ENCODE results near the gene PKDREJ.

Gene PKDREJ

GRCh38 chr22:46251816-46252380 is 11.2 kb downstream of the PKDREJ start:
- Histone ChIP-seq H3K4me1 (ENCODE audit: control insufficient read depth, low read depth, low read length) (peaks cover 4% of the 10 kb centered on the region), H3K9me3 (ENCODE audit: control insufficient read depth, low read depth, low read length) (no peaks in the 10 kb centered on the region), H3K36me3 (ENCODE audit: control insufficient read depth, low read depth, low read length) (no peaks in the 10 kb centered on the region), H3K27me3 (ENCODE audit: control insufficient read depth, insufficient read depth, low read length) (peaks cover 14% of the 10 kb centered on the region), H3K27ac (ENCODE audit: low read length) (no peak overlapping the region), H3K9ac (ENCODE audit: low read length) (no peak overlapping the region), H3K4me3 (ENCODE audit: low read length) (no peak overlapping the region)

GRCh38 chr22:46251266-46251665 is 11.9 kb downstream of the PKDREJ start:
- Histone ChIP-seq H3K4me3 (ENCODE audit: low read length) (peak overlapping the region; percentile 69), H3K4me1 (ENCODE audit: control insufficient read depth, low read depth, low read length) (peaks cover 4% of the 10 kb centered on the region), H3K36me3 (ENCODE audit: control insufficient read depth, low read depth, low read length) (no peaks in the 10 kb centered on the region), H3K9me3 (ENCODE audit: control insufficient read depth, low read depth, low read length) (no peaks in the 10 kb centered on the region), H3K9ac (ENCODE audit: low read length) (peak overlapping the region; percentile 50), H3K27ac (ENCODE audit: low read length) (no peak overlapping the region), H3K27me3 (ENCODE audit: control insufficient read depth, insufficient read depth, low read length) (peaks cover 14% of the 10 kb centered on the region)

GRCh38 chr22:46250783-46251125 is 12.4 kb downstream of the PKDREJ start:
- H3K4me1 ChIP-seq (ENCODE audit: control insufficient read depth, low read depth, low read length): peaks cover 4% of the 10 kb centered on the region
- H3K27ac ChIP-seq (ENCODE audit: low read length): no peak overlapping the region
- no peaks in the 10 kb centered on the region for H3K36me3 ChIP-seq (ENCODE audit: control insufficient read depth, low read depth, low read length)
- H3K4me3 ChIP-seq (ENCODE audit: low read length): peak overlapping the region; percentile 69
- no peaks in the 10 kb centered on the region for H3K9me3 ChIP-seq (ENCODE audit: control insufficient read depth, low read depth, low read length)
- peak overlapping the region; percentile 50 for H3K9ac ChIP-seq (ENCODE audit: low read length)
- H3K27me3 ChIP-seq (ENCODE audit: control insufficient read depth, insufficient read depth, low read length): peaks cover 14% of the 10 kb centered on the region

GRCh38 chr22:46250035-46250782 is 12.9 kb downstream of the PKDREJ start, which contains the start of gene CDPF1:
Gene CDPF1 (minus strand): TSS chr22:46250293. CDS start chr22:46248284, 2,009 bp downstream.
- Histone ChIP-seq H3K9ac (ENCODE audit: low read length) (peak within 1 kb of the TSS; percentile 50), H3K36me3 (ENCODE audit: control insufficient read depth, low read depth, low read length) (no peaks in the 10 kb centered on the region), H3K4me1 (ENCODE audit: control insufficient read depth, low read depth, low read length) (peaks cover 4% of the 10 kb centered on the region), H3K4me3 (ENCODE audit: low read length) (peak within 1 kb of the TSS; percentile 69), H3K27ac (ENCODE audit: low read length) (no peak within 1 kb of the TSS), H3K27me3 (ENCODE audit: control insufficient read depth, insufficient read depth, low read length) (peaks cover 14% of the 10 kb centered on the region), H3K9me3 (ENCODE audit: control insufficient read depth, low read depth, low read length) (no peaks in the 10 kb centered on the region)

DNA sequence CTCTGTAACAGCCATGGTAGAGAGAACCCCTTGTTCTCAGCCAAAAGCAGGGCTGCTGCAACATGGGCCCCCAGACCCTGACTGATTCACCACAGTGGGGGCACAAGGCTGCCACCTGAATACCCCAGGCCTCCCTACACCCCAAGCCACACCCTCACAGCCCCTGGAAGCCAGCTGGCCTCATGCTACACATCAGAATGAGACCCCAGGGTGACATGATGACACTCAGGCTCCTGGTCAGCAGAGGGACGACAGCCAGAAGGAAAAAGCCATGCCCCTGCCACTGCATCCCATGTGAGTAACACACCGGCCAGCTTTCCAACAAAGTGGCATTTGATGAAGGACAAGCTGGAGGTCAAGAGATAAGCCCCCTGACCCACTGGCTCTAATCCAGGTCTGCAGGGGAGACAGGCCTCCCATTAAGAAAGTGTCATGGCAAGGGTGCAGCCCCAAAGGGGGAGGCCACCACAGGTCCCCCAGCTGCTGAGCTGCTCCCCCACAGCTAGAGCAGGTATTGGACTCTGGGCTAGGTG is 15.6 kb downstream of the PKDREJ start:
- Histone ChIP-seq H3K27ac (ENCODE audit: low read length) (no peak overlapping the region), H3K27me3 (ENCODE audit: control insufficient read depth, insufficient read depth, low read length) (peaks cover 14% of the 10 kb centered on the region), H3K9me3 (ENCODE audit: control insufficient read depth, low read depth, low read length) (no peaks in the 10 kb centered on the region), H3K36me3 (ENCODE audit: control insufficient read depth, low read depth, low read length) (no peaks in the 10 kb centered on the region), H3K9ac (ENCODE audit: low read length) (no peak overlapping the region), H3K4me3 (ENCODE audit: low read length) (no peak overlapping the region), H3K4me1 (ENCODE audit: control insufficient read depth, low read depth, low read length) (peaks cover 4% of the 10 kb centered on the region)

GRCh38 chr22:46246178-46246577 is 17.0 kb downstream of the PKDREJ start:
- Histone ChIP-seq H3K27ac (ENCODE audit: low read length) (no peak overlapping the region), H3K4me3 (ENCODE audit: low read length) (no peak overlapping the region), H3K4me1 (ENCODE audit: control insufficient read depth, low read depth, low read length) (peaks cover 2% of the 10 kb centered on the region), H3K36me3 (ENCODE audit: control insufficient read depth, low read depth, low read length) (no peaks in the 10 kb centered on the region), H3K9ac (ENCODE audit: low read length) (no peak overlapping the region), H3K9me3 (ENCODE audit: control insufficient read depth, low read depth, low read length) (no peaks in the 10 kb centered on the region), H3K27me3 (ENCODE audit: control insufficient read depth, insufficient read depth, low read length) (peaks cover 6% of the 10 kb centered on the region)

- Histone ChIP-seq H3K27ac (ENCODE audit: low read length) (no peak overlapping the region), H3K4me1 (ENCODE audit: control insufficient read depth, low read depth, low read length) (no peaks in the 10 kb centered on the region), H3K9ac (ENCODE audit: low read length) (no peak overlapping the region), H3K36me3 (ENCODE audit: control insufficient read depth, low read depth, low read length) (no peaks in the 10 kb centered on the region), H3K9me3 (ENCODE audit: control insufficient read depth, low read depth, low read length) (no peaks in the 10 kb centered on the region), H3K27me3 (ENCODE audit: control insufficient read depth, insufficient read depth, low read length) (no peaks in the 10 kb centered on the region), H3K4me3 (ENCODE audit: low read length) (no peak overlapping the region)
These were observed 17.6 kb downstream of the PKDREJ start for GRCh38 chr22:46245511-46245910.

DNA sequence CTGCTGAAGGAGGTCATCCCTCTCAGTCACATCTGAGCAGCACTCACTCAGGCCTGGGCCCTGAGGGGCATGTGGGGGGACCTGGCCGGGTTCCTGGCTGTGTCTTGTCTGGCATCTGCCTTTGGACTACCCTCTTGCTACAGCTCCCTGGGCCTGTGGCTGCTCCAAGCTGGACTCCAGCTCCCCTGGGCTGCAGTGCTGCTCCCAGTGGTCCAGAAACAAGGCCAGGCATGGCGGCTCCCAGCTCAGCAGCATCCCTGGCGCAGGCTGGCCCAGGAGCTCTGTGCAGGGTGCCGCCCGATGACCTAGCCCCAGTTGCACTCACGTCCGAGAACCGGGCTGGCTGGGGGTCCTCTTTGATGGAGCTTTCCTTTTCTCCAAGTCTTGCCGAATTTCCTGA is 18.4 kb downstream of the PKDREJ start:
- Histone ChIP-seq H3K36me3 (ENCODE audit: control insufficient read depth, low read depth, low read length) (no peaks in the 10 kb centered on the region), H3K4me1 (ENCODE audit: control insufficient read depth, low read depth, low read length) (no peaks in the 10 kb centered on the region), H3K4me3 (ENCODE audit: low read length) (no peak overlapping the region), H3K27ac (ENCODE audit: low read length) (no peak overlapping the region), H3K27me3 (ENCODE audit: control insufficient read depth, insufficient read depth, low read length) (no peaks in the 10 kb centered on the region), H3K9ac (ENCODE audit: low read length) (no peak overlapping the region), H3K9me3 (ENCODE audit: control insufficient read depth, low read depth, low read length) (no peaks in the 10 kb centered on the region)

DNA sequence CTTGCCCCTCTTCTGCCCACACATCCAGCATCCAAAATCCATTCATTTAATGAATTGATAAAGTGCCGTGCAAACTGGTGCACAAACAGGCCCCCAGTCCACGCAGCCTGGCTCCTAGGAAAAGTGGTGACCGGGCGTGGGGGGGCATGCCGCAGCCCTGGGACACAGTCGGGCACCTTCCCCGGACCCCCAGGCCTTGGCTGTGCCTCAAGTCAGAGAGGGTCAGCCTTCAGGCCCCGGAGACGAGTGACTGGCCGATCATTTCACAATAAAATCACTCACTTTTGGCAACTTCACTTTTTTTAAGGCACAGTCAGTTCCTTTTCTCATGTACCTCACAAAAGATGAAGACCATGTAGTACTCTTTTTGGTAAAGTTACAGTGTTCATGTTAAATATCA is 21.1 kb downstream of the PKDREJ start:
- Histone ChIP-seq H3K4me1 (ENCODE audit: control insufficient read depth, low read depth, low read length) (no peaks in the 10 kb centered on the region), H3K36me3 (ENCODE audit: control insufficient read depth, low read depth, low read length) (no peaks in the 10 kb centered on the region), H3K4me3 (ENCODE audit: low read length) (no peak overlapping the region), H3K9ac (ENCODE audit: low read length) (no peak overlapping the region), H3K27ac (ENCODE audit: low read length) (no peak overlapping the region), H3K9me3 (ENCODE audit: control insufficient read depth, low read depth, low read length) (no peaks in the 10 kb centered on the region), H3K27me3 (ENCODE audit: control insufficient read depth, insufficient read depth, low read length) (no peaks in the 10 kb centered on the region)

- no peaks in the 10 kb centered on the region for H3K27me3 ChIP-seq (ENCODE audit: control insufficient read depth, insufficient read depth, low read length)
- H3K4me1 ChIP-seq (ENCODE audit: control insufficient read depth, low read depth, low read length): no peaks in the 10 kb centered on the region
- H3K27ac ChIP-seq (ENCODE audit: low read length): no peak overlapping the region
- no peak overlapping the region for H3K9ac ChIP-seq (ENCODE audit: low read length)
- no peaks in the 10 kb centered on the region for H3K36me3 ChIP-seq (ENCODE audit: control insufficient read depth, low read depth, low read length)
- no peaks in the 10 kb centered on the region for H3K9me3 ChIP-seq (ENCODE audit: control insufficient read depth, low read depth, low read length)
- H3K4me3 ChIP-seq (ENCODE audit: low read length): no peak overlapping the region
These were observed 21.6 kb downstream of the PKDREJ start for GRCh38 chr22:46241396-46242007.

DNA sequence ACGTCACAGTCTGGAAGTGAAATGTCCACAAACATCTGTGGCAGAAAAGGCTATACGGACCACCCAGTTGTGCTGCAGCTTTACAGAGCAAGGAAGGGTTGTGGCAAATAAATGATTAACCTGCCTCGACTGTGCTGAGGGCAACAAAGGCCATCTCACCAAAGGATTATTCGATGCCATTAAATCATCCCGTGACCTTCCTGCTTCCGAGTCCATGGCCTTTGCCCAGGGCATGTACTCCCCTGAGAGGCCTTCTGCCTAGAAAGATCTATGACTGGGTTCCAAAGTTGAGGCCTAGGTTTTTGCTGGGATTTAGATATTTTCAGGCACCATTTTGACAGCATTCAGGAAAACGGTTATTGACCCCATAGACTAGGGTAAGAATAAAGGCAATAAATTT is 22.2 kb downstream of the PKDREJ start:
- no peak overlapping the region for H3K9ac ChIP-seq (ENCODE audit: low read length)
- no peaks in the 10 kb centered on the region for H3K9me3 ChIP-seq (ENCODE audit: control insufficient read depth, low read depth, low read length)
- no peak overlapping the region for H3K27ac ChIP-seq (ENCODE audit: low read length)
- no peak overlapping the region for H3K4me3 ChIP-seq (ENCODE audit: low read length)
- H3K27me3 ChIP-seq (ENCODE audit: control insufficient read depth, insufficient read depth, low read length): no peaks in the 10 kb centered on the region
- no peaks in the 10 kb centered on the region for H3K36me3 ChIP-seq (ENCODE audit: control insufficient read depth, low read depth, low read length)
- no peaks in the 10 kb centered on the region for H3K4me1 ChIP-seq (ENCODE audit: control insufficient read depth, low read depth, low read length)
